ENCODE results near the gene LHFPL2.
"Not testable (repeated sequence)": the region's sequence is repeated elsewhere in the genome, so short reads cannot be mapped to it uniquely, and the experiment has no call there.

Gene LHFPL2

DNA sequence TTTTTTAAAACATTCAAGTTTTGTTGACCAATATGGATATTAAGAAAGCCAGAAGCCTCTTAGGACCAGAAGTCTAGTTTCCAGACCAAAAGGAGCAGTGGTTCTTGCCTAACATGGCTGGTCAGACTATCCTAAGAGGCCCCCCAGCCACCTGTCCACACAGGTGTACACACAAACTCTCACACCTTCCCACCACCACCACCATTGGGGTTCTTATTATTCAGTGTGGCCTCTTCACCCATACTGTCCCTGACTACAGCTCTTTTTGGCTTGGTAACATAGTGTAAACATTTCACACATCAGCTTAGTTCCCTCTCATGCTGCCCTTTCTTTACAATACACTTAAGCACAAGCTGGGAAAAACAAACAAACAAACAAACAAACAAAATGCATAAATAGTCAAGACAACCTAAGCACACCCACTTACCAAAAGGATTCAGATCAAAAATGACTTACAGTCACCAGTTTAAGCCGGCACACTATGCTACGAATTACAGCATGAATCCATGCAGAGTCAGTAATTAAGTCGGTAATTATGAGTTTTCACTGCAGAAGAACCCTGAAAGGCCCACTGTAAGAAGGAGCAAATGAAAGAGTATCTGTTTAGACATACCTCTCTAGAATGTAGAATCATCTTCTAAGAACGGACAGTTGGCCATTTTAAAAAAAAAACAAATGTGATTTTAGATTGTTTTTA is 9.5 kb downstream of the LHFPL2 start:
- no peak for DNase-seq

DNA sequence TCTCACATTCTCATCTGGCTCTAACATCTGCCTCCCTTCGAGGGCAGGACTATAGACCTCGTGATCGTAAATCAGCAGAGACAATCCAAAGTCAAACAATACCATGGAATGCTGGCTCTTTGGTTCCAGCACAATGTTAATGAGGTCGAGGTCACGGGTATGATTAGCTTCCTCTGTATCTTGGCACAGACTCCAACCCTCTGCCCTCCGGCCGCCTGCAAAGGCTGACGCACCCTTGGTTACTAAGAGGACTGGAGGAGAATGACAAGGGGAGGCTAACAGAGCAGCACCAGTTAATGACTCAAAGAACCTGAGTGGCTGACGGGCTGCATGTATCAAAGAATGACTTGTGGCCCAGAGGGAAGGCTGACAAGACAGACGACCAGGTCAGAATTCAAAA is 10.1 kb downstream of the LHFPL2 start:
- DNase-seq = no peak

DNA sequence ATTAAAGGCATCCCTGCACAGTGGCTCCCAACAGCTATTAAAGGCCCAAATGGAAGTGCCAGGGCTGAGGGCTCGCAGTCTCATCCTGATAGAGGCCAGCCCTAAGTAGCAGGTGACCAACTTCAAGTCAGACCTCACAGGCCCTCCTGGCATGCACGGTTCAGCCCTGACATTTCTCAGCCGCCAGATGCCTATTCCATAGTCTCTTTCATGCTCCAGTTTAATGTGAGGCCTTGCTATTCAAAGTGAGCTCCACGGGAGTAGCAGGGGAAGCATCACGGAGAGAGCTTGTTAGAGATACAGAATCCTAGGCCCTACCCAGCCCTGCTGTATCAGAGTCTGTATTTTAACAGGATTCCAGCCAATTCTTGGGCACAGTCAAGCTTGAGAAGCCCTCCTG is 11.1 kb downstream of the LHFPL2 start:
- DNase-seq = no peak

DNA sequence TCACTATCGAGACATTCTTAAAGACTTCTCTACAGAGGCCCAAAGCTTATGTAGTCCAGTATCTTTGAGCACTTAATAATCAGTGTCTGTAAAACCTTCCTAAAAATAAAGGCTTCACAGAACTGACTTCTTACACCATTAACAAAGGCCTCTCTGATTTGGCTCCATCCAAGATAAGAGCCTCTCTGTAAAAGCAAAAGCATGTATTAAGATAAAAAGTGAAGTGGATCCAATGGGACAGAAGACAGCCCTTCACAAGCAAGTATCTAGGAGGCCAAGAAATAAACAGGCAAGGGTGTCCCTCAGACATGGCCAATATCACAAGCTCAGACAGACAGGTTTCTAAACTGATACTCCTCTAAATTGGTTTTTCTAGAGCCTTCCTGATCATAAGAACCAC is 11.9 kb downstream of the LHFPL2 start:
- no peak for DNase-seq

DNA sequence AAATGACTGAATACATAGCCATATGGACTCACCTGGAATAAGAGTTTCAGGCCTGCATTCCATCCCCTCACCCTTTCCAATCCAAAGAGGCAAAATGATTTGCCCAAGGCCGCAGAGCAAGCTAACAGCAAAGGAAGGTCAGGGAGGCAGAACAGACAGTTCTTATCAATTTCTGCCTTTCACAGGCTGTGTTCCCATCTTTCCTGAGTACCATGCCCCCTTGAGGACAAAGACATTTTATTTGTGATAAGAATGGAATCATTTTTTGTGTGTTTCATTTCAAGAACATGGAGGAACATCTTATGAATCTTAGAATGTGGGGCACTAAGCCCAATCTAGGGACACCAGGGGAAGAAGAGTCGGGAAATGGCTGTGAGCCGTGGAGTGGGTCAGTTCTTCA is 13.9 kb downstream of the LHFPL2 start:
- no peak for DNase-seq

DNA sequence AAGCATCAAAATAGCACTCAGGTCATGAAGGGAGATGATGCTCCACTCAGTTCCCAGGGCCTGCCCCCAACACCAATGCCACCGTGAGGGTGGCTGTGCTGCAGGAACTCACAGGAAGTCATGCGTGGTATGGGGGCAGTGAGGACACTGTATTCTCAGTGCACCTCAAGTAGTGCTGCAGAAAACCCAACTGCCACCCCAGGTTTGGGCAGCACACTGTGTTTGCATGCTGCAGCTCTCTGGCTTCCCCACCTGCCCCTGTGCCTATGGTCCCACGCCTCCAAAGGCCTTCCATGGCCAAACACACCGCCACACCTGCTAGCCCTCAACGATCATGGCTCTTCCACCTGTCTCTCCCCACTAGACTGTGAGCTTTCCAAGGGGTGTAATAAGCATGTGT is 14.3 kb downstream of the LHFPL2 start:
- no peak for DNase-seq

DNA sequence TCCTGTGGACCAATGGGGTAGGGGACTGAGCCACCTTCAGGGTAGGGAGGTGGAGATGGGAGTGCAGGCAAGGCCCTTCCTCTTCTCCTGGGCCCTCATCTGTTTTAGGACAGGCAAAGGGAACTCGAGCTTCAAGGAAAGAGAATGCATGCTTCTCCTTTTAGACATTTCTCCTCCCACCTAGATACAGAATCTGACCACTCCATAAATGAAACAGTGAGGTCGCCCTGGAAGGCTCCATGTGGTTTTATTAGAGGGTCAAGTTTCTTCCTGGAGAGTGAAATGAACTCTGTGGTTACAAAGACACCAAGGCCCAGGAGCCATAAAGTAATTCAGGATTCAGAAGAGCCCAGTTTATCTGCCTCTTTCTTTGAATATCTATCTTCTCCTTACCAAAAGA is 14.9 kb downstream of the LHFPL2 start:
- DNase-seq = no peak

DNA sequence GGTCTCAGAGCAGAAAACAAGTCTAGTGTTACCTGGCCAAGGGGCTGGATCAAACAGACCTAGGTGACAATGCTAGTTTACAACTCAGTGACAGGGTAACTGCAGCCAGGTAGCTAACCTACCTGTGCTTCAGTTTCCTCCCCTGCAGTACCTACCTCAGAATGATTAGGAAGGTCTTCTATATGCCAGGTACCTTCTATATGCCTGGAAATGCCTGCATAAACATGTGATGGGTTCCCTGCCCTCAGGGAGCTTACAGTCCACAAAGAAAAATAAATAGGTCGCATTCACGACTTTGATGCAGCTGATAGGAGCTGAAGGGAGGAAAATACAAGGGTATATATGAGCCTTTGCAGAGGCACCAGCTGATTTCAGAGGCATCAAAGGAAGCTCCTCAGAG is 16.1 kb downstream of the LHFPL2 start:
- no peak for DNase-seq

DNA sequence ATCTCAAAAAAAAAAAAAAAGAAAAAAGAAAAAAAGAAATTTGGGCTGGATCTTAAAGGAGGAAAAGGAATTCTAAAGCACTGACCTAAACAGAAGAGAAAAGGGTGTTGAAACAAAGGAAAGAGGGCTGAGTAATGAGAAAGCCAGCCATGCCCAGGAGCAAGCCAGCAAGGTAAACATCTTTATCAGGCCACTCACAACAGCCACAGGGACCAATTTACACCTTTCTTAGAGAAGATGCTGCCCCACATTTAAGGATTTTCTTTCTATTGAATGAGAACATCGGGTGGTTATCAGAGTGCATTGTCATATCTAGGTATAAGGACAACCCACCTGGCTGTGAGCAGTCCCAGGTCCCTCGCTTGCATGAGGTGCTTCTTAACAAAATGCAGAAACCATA is 16.6 kb downstream of the LHFPL2 start:
- no peak for DNase-seq

DNA sequence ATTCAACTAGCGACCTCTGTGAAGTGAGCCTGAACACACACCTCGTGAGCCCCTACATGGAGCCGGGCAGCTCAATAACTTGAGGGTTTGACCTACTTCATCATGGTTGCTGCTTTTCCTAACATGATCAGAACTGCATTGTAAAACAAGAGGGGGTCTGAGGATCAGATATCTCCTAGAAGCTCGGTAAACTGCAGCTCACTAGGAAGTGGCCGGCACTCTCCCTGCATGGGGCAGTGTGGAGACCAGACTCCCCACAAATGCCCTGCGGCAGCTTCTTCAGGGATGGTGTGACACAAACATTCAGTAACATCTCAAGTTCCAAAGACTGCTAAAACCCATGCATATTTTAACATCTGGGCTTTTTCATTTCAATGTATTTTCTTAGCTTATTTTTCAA is 18.5 kb downstream of the LHFPL2 start:
- DNase-seq = no peak

DNA sequence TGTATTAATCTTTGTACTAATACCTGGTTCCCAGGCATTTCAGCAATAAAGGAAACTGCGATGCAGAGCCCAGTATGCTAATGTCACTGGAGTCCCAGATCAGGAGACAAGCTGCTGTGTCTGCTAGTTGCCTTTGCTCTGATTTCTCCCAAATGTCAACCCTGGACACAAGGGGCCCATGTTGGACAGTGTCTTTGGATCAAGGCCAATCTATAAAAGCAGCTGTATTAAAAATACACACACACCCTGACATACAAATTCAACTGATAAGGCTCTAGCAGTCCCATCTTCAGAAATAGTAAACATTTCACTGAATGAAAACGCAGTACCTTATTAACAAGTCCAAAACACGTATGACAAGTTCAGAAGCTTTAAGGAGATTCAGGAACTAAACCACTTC is 18.9 kb downstream of the LHFPL2 start:
- DNase-seq = no peak

DNA sequence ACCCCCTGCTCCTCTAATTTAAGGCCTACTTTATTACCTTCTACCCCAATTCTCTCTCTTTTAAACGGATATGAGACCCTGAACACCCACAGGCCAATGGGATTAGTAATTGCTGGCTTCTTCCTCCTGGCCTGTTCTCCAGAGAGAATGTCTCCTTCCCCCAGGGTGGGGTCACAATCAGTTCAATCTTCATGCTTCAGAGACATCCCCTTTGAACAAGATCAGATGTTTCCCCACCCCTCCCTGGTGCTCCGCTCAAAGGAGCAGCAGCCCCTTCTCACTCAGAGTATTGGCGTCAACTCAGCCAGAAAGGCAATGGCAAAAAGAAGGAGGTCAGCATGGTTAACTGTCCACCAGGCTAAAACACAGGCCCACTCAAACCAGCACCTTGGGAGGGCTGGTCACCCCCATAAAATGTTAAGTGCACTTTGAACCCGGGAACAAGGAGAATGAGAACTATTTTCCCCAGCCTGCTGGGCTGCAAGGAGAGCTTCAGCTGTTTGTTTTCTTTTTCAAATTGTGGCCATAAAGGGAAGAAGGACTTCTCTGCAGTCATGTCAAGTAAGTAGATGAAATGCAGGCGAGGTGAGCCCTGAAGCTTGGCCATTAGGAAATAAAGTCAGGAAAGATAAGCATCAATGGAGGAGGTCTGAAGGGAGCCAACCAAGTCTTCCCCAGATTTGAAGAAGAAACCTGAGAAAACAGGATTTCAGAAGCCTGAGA is 20.1 kb downstream of the LHFPL2 start:
- DNase-seq = no peak

DNA sequence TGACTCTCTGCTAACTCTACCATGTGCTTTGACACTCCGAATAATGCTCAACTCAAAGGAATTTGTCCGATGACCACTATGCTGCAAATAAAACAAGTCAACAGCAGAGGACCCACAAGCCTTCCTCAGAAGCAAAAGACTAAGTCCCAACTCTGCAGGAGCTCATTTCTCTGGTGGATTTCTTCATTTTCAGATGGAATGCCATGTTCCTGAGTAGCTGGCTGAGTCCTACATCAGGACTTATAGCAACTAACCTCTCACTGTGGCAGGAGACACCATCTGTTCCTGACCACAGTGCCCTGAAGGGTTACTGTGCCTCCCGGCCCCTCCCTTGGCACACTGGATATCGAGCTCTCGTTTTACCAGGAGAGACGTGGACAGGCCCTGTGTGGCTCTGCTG is 20.8 kb downstream of the LHFPL2 start:
- no peak for DNase-seq

DNA sequence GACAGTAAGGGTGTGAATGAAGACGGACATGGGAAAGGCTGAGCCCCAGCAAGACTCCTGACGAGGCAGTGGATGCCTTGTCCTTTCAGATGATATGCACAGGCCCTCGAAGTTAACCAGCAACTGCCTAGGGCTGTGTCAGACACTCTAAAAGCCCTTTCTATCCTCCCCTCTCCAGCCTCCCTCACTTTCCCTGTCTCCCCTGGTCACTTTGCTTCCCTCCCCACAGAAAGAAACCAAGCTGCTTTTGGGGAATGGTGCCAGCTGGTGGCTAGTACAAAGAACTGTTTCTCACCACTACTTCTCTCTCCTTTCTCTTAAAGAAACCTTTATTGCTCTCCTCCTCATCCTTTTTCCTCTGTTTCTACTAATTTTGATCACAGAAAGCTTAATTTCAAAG is 21.4 kb downstream of the LHFPL2 start:
- DNase-seq = no peak

DNA sequence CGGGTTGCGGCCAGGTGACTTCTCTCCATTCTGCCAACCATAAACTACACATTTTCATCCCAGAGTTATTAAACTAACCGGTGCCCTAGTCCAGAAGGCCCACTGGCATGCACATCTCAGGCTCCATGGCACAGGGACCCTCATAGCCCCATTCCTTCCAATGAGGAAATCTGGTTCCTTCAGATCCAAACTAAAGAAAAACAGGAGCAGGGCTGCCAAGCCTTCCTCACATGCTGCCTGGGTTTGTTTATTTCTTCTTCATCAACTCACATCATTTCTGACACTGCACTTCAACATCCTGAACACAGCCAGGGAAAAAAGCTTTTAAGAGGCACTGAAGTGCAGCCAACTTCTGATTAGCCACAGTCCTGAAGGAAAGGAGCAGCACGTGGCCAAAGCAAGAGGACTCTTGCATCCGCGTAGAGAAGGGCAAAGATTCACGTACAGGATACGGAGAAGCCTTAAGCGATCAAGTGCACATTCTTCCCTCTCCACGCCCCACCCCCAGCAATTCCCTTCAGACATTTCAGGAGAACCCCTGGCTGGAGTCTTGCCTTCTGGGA is 22.5 kb downstream of the LHFPL2 start:
- no peak for DNase-seq

DNA sequence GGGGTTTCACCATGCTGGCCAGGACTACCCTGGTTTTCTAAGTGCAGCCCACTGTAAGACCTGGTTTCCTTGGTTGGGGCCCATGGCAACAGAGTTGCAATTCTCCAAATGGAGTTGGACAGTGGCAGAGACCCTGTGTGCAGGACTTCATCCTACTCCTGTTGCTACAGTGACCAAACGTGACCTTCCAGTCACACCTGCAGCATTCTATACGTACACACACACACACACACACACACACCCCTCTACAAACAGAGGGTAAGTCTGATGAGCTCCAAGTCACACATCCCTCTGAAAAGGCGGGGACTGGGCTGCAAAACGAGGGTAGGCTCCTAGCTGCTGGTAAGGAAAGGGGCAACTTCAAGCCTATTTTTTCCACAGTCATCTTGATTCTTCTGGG is 23.6 kb downstream of the LHFPL2 start:
- DNase-seq = no peak

DNA sequence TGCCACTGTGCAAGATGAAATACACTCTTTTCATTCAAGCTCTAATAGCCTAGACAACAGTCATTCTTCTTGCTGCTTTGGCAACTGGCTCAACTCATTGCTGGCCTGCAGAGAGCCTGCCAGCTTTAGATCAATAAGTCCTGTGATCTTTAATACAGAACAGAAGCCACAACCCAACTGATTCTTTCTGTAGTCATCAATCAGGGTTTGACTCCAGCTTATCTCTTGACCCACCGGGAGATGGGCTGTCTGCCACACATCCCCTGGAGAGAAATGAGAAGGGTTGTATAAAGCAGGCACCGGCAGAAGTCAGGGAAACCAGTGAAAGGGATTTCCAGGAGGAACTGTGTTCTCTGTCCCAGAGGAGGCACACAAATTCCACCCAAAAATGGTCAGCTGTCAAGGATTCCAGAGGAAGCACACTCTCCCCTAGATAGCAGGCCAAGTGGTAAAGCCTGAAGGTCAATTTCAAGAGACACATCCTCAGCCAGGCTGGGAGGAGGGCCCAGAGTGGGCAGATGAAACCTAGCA is 24.5 kb downstream of the LHFPL2 start:
- no peak for DNase-seq

DNA sequence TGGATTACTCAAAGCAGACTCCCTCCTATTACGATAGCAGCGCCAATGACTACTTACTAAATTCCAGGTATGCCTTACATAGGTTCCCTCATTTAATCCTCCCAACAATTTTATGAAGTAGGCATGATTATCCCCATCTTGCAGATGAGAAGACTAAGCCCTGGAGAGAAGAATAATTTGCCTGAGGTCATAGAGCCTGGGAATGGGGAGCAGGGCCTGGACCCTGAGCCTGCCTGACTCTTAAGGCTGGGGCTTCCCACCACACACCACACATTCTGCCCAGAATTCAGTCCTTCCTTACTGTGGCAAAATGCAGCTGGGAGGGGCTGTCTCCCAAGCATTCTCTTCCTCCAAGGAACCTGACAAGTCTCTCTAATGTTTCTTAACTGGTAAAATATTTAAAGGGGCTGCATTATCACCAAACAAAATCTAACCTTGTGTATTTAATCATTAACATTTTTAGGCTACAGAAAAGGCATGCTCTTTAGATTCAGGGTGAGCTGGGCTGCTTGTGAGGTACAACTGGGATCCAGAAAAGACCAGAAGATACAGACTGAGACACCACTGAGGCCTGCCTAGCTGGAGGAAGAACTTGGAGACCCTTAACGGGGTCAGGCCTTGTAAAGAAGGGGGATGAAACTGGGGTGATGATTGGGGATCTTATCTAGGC is 26.1 kb downstream of the LHFPL2 start:
- DNase-seq = no peak

DNA sequence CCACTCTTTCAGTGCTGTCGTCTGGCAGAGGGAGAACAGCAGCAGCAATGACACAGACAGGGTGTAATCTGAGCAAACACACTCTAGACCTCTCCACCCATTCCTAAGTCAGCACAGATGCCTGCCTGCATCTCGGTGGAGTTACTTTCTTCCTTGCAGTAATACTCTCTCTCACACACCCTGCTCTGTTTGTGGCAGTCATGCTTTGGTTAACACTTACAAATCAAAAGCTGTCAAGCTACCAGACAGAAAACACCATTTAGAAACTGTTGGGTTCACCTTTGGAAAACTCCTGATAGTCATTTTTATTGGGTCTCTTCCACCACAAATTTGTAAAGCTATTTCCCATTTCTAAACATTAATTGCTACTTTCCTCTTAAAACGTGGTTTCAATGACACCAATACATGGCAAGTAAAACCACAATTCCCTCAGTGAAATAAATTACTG is 27.3 kb downstream of the LHFPL2 start:
- DNase-seq = no peak

DNA sequence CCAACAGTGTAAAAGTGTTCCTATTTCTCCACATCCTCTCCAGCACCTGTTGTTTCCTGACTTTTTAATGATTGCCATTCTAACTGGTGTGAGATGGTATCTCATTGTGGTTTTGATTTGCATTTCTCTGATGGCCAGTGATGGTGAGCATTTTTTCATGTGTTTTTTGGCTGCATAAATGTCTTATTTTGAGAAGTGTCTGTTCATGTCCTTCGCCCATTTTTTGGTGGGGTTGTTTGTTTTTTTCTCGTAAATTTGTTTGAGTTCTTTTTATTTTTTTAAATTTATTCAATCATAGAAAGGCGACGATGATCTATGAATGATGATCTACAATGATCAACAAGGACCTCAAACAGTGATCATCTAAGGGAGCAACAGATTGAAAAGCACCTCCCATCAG is 28.5 kb downstream of the LHFPL2 start:
- not testable (repeated sequence) for DNase-seq

DNA sequence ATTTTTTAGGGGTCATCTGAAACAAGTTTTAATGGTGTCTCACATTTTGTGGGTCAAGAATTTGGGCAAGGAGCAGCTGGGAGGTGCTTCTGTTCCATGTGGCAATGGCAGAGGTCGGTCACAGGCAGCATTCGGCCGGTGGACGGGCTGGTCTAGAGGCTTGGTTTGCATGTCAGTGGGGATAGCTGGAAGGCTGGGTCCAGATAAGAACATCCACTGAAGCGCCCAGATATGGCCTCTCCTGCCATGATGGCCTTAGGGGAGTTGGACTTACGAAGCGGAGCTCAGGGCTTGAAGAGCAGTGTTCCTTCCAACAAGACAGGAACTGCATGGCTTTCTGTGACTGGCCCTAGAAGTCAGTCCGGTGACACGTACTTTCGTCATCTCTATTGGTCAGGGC is 30.3 kb downstream of the LHFPL2 start:
- no peak for DNase-seq

DNA sequence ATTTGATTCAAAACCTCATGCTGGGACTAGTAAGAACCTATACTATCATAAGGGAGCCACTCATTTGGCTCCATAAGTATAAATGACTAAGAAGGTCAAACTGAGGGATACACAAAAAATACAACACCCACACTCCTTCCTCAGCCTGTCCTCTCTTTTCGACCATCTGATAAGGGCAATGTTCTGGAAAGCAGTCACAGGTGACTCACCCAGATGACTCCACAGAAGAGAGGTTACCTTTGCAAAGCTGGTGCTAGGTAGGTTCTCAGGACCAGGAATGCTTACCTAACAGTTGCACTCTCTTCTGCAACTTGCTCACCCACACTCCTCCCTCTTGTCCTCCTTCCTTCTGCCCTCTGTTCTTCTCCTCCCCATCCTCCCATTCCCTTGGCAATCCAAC is 32.9 kb downstream of the LHFPL2 start:
- DNase-seq = no peak

DNA sequence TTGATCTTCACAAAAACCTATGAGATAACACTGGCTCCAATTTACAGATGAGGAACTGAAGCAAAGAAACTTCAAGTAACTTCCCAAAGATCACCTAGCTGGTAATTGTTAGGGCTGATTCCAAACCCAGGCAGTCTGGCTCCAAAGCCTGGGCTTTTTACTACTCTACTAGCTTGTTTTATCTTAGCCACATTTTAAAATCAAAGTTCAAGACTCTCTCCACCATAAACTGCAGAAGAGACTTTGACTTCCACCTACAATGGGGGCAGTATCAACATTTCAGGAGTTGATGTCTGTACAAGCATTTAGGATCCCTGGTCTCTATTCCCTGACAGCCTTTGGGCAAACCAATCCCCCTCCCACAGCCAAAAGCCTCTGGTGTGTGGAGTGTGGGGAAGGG is 33.8 kb downstream of the LHFPL2 start:
- DNase-seq = no peak

DNA sequence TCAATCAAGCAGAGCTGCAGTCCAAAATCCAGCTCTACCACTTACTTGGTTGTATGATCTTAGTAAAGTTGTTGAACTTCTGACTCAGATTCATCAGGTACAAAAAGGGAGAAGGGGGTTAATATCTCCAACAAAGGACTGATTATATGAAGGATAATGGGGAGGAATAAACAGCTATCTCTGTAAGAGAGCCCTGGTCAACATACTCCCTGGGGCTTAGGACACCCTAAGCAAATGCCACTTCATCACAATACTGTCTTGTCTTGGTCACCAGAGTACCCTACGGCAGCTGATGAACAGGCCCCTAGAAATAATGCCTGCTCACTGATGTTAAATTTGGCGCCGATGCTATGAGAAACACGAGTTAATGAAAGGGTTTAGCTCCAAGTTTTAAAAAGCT is 34.8 kb downstream of the LHFPL2 start:
- no peak for DNase-seq

All from stimulated activated CD4-positive, alpha-beta T cell treated with anti-CD3 and anti-CD28 coated beads, Interleukin-2, amount 100 ng/mL, for 24 hours (primary cell).